Gastroesophageal sphincter (tissue), 3 donors: ENCODE data around the gene LYPD1.

Source experiments
- CTCF ChIP-seq, 4 experiments: fragments of 200-600 bp in 2 of 4; fragments of 450-650 bp in 2 of 4; sonication (generic) in 1 of 4; IDR thresholded peaks; one replicate each; pipeline ENCODE4 v1.5.1; 2017 to 2019; ENCODE audit warnings: antibody characterized with exemption in 4 of 4, mild to moderate bottlenecking in 2 of 4, moderate library complexity in 2 of 4
- POLR2A ChIP-seq, 2 donors: fragments of 450-650 bp; IDR thresholded peaks; one replicate each; pipeline ENCODE4 v1.6.1; 2017; ENCODE audit warnings: antibody characterized with exemption in 2 of 2, mild to moderate bottlenecking in 2 of 2, moderate library complexity in 1 of 2
- POLR2AphosphoS5 ChIP-seq: sonication (generic); formaldehyde crosslinking; IDR thresholded peaks from one replicate; pipeline ENCODE4 v1.6.1; 2017; ENCODE audit warnings: antibody characterized with exemption

GRCh38 chr2:132615329-132616085 lies 54.5 kb downstream of the LYPD1 start:
- TF ChIP-seq CTCF (IDR thresholded peaks at IDR 0.05) (no peak), POLR2A (IDR thresholded peaks at IDR 0.05) (no peak), POLR2AphosphoS5 (no peak)
